Progenitor cell of endocrine pancreas (in vitro differentiated cells): ENCODE results near the gene FLNC. TPM values are rescaled to one million over a fixed set of nuclear protein-coding genes. Genes with fewer than 3 reads are reported as not detected.

Experiments used
- DNase-seq: peaks from one replicate; pipeline ENCODE4 v3.0.0; 2021; ENCODE audit warnings: low spot score; ENCODE audit not compliant: unreplicated experiment
- H3K27ac Mint-ChIP-seq: 2 replicates; pipeline ENCODE4 v1.8.0; 2021; ENCODE audit warnings: mild to moderate bottlenecking, moderate library complexity, mixed read lengths
- H3K27me3 Mint-ChIP-seq: 2 replicates; pipeline ENCODE4 v1.8.0; 2021; ENCODE audit warnings: mixed read lengths
- H3K36me3 Mint-ChIP-seq: 2 replicates; pipeline ENCODE4 v1.8.0; 2022; ENCODE audit warnings: mixed read lengths; ENCODE audit not compliant: insufficient read depth
- H3K4me1 Mint-ChIP-seq: 2 replicates; pipeline ENCODE4 v1.8.0; 2021; ENCODE audit warnings: low read depth, mixed read lengths
- H3K4me3 Mint-ChIP-seq: 2 replicates; pipeline ENCODE4 v1.8.0; 2021; ENCODE audit warnings: low read depth, mild to moderate bottlenecking, moderate library complexity, mixed read lengths
- H3K9me3 Mint-ChIP-seq: 2 replicates; pipeline ENCODE4 v1.8.0; 2021; ENCODE audit warnings: low read depth, mixed read lengths
- total RNA-seq: library from RNA; stranded (reverse); gene quantifications from 2 replicates; pipeline ENCODE4 v1.2.1, GENCODE V29; 2021
- TF ChIP-seq, protein P1 (sequence below): fragments of 200-600 bp; sonication (generic); IDR thresholded peaks from one replicate; pipeline ENCODE4 v1.5.0; 2021; ENCODE audit warnings: antibody characterized with exemption, mild to moderate bottlenecking; ENCODE audit not compliant: unreplicated experiment

FLNC gene
- total RNA-seq, 1 donor from 2014 or later, result 6.9 TPM

GRCh38 chr7:128904381-128905197, 74.4 kb downstream of the FLNC start:
- H3K27me3 Mint-ChIP-seq, result peaks cover 6% of the 10 kb centered on the region
- DNase-seq, result no peak
- H3K27ac Mint-ChIP-seq, result no peak overlapping the region
- peaks cover 11% of the 10 kb centered on the region for H3K36me3 Mint-ChIP-seq
- H3K4me3 Mint-ChIP-seq, result no peak overlapping the region
- peaks cover 2% of the 10 kb centered on the region for H3K4me1 Mint-ChIP-seq
- TF ChIP-seq, protein P1, sequence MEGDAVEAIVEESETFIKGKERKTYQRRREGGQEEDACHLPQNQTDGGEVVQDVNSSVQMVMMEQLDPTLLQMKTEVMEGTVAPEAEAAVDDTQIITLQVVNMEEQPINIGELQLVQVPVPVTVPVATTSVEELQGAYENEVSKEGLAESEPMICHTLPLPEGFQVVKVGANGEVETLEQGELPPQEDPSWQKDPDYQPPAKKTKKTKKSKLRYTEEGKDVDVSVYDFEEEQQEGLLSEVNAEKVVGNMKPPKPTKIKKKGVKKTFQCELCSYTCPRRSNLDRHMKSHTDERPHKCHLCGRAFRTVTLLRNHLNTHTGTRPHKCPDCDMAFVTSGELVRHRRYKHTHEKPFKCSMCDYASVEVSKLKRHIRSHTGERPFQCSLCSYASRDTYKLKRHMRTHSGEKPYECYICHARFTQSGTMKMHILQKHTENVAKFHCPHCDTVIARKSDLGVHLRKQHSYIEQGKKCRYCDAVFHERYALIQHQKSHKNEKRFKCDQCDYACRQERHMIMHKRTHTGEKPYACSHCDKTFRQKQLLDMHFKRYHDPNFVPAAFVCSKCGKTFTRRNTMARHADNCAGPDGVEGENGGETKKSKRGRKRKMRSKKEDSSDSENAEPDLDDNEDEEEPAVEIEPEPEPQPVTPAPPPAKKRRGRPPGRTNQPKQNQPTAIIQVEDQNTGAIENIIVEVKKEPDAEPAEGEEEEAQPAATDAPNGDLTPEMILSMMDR, result peak; percentile 63
- peaks cover 4% of the 10 kb centered on the region for H3K9me3 Mint-ChIP-seq

- no peak for DNase-seq
- TF ChIP-seq, protein P1, result no peak
- H3K27me3 Mint-ChIP-seq, result peaks cover 12% of the 10 kb centered on the region
- no peak overlapping the region for H3K4me3 Mint-ChIP-seq
- H3K36me3 Mint-ChIP-seq, result peaks cover 4% of the 10 kb centered on the region
- H3K27ac Mint-ChIP-seq, result no peak overlapping the region
- H3K4me1 Mint-ChIP-seq, result peaks cover 5% of the 10 kb centered on the region
- H3K9me3 Mint-ChIP-seq, result no peaks in the 10 kb centered on the region
Observed at GRCh38 chr7:128906001-128906765, 76.0 kb downstream of the FLNC start.

DNA sequence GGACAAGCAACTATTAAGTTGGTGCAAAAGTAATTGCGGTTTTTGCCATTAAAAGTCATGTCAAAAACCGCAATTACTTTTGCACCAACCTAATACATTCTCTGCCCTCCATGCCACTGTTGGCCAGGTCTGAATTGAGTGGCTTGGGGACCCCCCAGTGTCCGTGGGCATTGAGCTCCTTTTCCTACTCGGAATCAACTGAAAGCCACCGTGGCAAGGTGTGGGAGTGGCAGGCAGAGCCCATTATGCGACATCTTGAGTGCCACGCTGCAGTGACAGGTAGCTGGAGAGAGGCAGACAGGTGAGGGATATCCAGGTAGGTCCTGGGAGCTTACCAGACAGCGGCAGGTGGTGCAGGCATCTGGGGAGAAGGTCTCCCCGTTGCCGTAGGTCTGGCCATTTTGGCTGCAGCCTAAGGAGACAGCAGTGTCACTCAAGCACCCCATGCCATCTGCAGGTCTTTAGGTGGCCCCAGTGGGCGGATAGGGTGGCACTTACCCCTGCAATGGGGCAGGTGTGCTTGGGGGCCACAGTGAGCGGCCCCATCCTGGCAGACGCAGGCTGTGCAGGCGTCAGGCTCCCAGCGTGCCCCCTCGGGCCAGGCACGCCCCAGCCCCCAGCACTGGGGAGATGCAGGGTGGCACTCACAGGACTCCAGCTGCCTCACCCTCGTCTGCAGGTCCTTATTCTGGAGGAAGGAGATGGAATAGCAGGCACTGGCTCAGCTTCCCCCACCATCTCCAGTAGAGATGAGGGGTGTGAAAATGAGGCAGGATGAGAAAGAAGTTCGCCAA, 76.8 kb downstream of the FLNC start:
- TF ChIP-seq, protein P1, result no peak
- Mint-ChIP-seq H3K4me3 (no peak overlapping the region), H3K4me1 (peaks cover 8% of the 10 kb centered on the region), H3K27ac (no peak overlapping the region), H3K36me3 (peaks cover 1% of the 10 kb centered on the region), H3K27me3 (peaks cover 19% of the 10 kb centered on the region), H3K9me3 (no peaks in the 10 kb centered on the region)
- DNase-seq, result no peak

Other genes with a start within 250 kb of the FLNC start
- gene GARIN1A, start 158.1 kb upstream of the FLNC start, total RNA-seq, result 5.1 and 7.4 TPM in 2 replicates
- gene CALU, start 91.0 kb upstream of the FLNC start, total RNA-seq, result 107 and 111 TPM in 2 replicates
- gene OPN1SW, start 54.6 kb upstream of the FLNC start, total RNA-seq, result not detected in 2 replicates
- 66.3 and 74.2 TPM in 2 replicates for gene CCDC136, start 38.4 kb upstream of the FLNC start, total RNA-seq
- gene ATP6V1F, start 32.5 kb downstream of the FLNC start, total RNA-seq, result 119 and 124 TPM in 2 replicates
- 6.8 and 8.5 TPM in 2 replicates for gene KCP, start 80.3 kb downstream of the FLNC start, total RNA-seq
- 0.44 and 0.69 TPM in 2 replicates for gene IRF5, start 107.5 kb downstream of the FLNC start, total RNA-seq
- gene TNPO3, start 224.7 kb downstream of the FLNC start, total RNA-seq, result 44.8 and 44.9 TPM in 2 replicates